Measurements from ENCODE around the gene SHB.

DNA sequence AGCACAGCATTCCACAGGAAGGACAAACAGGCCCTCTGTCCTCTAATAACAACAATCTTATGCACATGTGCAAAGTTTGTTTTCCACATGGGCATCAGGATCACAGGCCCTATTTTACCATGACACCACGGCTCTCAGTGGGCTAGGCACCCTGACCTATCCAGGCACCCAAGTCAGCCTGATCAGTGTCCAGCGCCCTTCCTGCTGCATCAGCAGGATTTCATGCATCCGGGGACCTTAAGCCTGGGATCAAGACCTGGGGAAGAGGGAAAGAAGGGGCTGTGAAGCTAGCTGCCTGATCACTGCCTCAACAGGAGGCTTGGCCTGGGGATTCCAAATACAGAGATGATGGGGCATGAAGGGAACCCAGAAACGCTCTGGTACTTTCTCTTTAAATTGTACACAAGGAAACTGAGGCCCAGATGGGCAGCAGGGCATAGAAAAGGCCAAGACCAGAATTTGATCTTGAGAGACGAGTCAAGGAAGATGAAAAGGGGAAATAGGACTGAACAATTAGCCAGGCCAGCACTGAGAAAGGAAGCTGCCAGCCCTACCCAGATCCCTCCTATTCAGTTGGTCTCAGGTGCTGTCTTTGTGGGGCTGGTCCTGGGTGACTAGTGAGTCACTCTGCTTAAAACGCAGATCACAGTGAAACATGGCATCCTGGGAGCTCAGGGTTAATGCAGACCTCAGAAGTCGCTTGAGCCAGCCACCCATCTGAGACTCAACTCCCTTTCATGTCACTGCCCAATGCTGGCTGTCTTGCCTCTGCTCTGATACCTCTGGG, 57.9 kb downstream of the SHB start:
- TF ChIP-seq, protein P1, sequence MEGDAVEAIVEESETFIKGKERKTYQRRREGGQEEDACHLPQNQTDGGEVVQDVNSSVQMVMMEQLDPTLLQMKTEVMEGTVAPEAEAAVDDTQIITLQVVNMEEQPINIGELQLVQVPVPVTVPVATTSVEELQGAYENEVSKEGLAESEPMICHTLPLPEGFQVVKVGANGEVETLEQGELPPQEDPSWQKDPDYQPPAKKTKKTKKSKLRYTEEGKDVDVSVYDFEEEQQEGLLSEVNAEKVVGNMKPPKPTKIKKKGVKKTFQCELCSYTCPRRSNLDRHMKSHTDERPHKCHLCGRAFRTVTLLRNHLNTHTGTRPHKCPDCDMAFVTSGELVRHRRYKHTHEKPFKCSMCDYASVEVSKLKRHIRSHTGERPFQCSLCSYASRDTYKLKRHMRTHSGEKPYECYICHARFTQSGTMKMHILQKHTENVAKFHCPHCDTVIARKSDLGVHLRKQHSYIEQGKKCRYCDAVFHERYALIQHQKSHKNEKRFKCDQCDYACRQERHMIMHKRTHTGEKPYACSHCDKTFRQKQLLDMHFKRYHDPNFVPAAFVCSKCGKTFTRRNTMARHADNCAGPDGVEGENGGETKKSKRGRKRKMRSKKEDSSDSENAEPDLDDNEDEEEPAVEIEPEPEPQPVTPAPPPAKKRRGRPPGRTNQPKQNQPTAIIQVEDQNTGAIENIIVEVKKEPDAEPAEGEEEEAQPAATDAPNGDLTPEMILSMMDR (IDR thresholded peaks at IDR 0.05), result no peak
- TF ChIP-seq POLR2A (IDR thresholded peaks at IDR 0.05), result no peak

Measured in body of pancreas (tissue), 4 donors.